Epidermal melanocyte (primary cell): ENCODE data around the gene GRIFIN.

ENCODE experiments used
- DNase-seq: peaks from one replicate; pipeline ENCODE4 v3.0.0; 2011; ENCODE audit warnings: low spot score; ENCODE audit not compliant: insufficient read length

GRIFIN gene, protein sequence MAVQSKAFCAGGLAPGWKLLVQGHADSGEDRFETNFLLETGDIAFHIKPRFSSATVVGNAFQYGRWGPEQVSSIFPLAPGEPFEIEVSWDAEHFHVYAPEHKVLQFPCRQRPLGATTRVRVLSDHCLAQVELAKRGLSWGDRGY

DNA sequence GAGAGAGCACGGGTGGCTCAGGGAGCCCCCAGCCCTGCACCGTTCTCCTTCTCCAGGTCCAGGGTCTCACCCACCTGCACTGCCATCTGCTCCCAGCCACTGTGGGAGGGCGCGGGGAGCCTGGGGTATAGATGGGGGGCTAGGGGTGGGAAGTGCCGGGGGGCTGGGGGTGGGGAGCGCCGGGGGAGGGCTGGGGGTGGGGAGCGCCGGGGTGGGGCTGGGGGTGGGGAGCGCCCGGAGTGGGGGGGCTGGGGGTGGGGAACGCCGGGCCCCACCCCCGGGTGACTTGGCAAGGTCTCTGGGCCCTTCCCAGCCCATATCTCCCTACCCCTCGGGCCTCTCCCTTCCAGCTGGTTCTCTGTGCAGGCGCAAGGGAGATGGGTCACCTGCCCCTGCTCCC, at the start of gene GRIFIN:
TSS of gene GRIFIN (minus strand) at position 101 of the 400 bp plus-strand sequence. CDS start at position 86, 15 bp downstream.
- DNase-seq, result no peak

DNA sequence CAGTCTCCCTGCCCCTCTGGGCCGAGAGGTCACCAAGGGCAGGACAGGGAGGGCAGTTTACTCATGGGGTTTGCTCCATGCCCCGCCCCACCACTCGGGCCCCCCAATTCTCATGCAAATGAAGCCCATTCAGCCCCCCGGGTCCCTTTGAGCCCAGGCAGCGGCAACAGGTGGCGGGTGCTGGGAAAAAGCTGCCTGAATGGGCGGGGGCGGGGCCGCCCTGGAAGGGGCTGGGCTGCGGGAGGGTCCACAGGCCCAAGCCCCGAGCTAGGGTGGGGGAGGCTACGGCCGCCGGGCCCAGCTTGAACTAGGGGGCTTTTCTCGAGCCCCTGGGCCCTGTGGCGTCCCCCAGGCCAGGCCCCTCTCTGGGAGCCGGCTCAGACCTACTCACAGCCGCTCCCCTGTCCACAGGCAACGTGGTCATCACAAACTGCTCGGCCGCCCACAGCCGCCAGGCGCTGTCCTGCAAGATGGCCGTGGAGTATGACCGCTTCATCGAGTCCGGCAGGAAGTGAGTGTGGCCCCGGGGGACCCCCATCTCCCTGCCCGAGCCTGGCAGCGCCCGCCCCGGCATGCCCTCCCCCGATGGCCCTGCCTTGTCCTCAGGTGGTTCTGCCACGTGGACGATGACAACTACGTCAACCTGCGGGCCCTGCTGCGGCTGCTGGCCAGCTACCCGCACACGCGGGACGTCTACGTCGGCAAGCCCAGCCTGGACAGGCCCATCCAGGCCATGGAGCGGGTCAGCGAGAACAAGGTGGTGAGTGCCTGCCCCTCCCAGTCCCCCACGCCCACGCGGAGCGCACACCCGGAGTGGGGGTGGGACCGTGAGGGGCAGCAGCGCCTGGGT, 48.8 kb upstream of the GRIFIN start:
- no peak for DNase-seq

DNA sequence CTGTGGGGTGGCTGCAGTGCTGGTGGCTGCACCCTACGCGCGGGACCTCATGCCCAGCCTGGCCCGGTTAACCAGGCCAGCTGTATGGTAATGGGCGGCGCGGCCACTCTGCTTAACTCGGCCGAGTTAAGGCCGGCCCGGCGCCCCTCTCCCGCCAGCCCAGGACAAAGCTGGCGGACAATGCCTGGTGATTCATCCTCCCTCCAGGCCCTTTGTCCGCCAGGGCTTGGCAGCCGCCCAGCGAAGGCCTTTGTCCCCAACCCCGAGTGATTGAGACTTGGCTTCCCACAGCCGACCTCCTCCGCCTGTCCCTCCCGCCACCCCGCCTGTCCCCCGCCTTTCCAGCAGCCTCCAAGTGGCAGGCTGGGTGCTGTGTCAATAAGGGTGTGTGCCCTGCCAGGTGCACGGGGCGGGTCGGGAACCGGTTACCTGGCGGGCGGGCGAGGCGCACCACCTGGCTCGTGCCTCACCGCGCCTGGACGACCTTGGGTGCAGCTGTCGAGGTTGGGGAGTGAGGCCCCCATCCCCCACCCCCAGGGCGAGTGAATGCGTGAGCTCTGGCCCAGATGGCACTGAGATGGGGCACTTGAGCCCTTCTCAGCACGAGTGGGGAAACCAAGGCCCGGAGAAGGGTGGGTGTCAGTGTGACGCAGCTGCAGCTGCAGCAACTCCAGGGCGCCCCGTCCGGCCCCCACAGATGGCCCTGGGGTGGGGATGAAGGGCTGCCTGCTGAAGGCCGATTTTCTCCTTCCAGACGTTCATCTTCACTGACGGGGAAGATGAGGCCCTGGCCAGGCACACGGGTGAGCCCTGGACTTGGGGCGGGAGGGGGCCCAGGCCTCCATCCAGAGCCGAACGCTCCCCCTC, 48.0 kb upstream of the GRIFIN start:
- no peak for DNase-seq

DNA sequence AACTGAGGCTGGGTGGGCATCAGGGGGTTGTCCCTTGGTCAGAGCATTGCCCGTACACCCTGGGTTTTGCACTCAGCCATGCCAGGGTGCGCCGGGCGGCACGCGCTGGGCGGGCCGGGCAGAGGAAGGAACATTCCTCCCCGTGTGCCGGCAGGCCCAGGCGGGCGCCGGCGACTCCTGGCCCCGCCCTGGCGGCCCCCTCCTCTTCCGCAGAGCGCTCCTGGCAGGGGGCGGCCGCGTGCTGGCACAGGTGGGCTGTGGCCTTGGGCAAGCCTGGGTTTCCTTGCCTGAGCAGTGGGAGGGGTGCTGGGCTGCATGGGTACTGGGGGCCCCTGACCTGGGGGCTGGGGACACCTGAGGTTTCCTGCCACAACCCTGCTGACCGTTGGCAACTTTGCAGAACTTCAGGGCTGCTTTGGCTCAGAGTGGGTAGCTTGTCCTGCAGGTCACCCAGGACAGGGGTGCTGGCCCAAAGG, 47.3 kb upstream of the GRIFIN start:
- no peak for DNase-seq

DNA sequence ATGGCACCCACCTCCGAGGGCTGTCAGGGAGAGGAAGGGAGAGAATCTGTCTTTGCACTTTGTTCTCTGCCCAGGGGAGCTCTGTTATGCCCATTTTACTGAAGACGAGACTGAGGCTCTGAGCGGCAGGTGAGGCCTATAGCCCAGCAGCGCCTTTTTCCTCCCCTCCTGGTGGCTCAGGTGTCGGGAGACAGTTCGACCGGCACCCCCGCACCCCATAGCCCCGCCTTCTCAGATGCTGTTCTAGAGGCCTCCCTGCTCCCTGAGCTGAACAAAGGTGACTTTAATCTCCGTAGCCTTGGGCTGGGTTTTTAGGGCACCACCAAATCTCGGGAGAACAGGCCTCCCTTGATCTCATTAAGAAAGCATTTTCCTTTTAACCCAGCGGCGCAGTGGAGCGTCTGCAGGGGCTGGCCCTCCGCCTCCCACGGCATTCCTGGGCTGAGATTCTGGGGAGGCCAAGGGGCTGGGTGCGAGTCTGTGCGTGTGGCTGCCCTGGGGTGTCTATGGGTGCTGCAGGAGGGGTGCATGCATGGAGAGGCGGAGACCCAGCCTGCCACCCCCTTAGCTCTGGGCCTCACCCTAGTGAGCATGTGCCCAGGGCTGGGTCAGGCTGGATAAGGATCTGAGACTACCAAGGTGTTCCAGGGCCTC, 46.7 kb upstream of the GRIFIN start:
- DNase-seq, result peak; percentile 88

DNA sequence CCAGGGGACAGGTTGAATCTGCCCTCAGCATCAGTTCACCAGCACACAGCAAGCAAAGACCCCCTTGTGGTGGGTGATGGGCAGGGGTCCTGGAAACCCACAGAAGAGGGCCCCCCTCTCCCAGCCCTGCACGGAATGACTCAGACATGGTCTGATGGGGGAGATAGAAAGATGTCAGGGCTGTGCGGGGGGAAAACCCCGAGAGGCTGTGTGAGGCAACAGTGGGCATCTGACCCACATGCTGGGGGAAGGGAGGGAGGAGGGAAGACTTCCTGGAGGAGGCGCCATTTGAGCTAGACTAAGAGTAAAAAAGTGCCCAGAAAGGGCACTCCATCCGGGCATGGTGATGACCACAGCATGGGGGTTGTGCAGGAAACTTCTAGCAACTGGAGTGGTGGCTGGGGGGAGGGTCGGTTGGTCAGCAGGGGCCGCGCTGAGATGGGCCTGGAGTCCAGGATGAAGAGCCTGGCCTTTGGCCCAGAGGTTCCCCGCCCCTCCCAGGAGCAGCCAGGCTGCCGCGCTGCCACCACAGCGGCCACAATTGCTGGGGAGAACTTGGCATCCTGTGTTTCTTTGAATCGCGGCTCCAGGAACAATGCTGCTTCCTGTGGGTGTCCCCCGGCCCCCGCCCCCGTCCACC, 45.9 kb upstream of the GRIFIN start:
- no peak for DNase-seq

DNA sequence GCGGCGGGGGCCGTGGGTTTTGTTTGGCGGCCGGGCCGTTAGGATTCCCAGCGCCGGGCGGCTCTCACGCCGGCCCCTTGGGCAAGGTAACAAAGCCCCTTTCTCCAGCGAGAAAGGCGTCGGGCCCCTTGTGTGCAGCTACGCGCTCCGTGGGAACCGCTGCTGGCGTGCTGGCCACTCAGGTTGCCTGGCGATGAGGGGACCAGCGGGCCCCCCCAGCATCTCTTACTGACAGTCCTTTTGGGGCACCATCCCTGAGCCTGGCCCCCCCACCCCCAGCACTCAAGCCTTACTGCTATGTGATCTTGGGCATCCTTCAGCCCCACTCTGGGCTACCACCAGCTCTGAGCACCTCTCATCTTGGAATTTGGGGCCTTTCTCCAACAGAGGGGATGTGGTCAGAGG, 45.1 kb upstream of the GRIFIN start:
- no peak for DNase-seq

DNA sequence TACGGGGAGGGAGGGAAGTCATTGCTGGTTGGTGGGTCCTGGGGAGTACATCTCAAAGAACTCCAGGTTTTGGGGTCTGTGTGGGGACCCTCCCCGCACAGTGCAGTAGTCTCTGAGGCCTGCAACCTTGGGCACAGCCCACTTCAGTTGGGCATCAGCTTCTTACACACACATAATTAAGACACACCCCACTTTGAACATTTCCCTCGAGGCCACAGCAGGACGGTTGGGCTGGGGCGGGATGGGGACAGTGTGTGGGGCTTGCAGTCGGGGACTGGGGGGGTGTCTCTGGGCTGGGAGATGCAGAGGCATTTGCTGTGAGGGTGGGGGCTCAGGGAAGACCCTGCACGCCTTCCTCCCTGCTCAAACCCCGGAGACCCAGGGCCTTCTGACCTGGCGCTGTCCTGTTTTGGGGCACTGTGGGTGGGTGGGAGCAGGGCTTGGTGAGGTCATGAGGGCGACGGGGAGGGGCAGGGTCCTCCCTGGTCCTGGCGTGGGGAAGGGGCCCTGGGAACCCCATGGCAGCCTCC, 44.6 kb upstream of the GRIFIN start:
- no peak for DNase-seq

DNA sequence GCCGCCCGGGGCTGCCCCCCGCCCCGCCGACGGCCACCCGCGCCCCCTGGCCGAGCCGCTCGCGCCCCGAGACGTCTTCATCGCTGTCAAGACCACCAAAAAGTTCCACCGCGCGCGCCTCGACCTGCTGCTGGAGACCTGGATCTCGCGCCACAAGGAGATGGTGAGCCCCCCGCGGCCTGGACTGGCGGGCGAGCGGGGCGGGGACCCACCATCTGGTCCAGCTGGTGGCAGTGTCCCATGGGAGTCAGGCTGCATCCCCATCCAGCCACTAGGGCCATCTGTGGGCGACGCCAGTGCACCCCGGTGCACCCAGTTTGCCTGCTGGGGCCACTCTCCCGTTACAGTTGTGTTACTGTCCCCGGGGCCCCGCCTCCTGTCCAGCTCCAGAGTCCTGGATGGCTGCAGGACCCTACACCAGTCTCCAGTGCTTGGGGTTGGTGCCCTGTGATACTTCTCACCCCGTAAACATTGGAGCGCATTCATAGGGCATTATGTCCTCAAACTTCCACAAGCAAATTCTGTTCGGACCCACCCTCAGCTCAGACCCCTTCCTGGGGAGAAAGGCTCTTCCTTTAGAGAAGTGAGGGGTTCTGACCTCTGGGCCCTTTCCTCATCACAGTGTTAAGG, 44.0 kb upstream of the GRIFIN start:
- DNase-seq, result no peak

DNA sequence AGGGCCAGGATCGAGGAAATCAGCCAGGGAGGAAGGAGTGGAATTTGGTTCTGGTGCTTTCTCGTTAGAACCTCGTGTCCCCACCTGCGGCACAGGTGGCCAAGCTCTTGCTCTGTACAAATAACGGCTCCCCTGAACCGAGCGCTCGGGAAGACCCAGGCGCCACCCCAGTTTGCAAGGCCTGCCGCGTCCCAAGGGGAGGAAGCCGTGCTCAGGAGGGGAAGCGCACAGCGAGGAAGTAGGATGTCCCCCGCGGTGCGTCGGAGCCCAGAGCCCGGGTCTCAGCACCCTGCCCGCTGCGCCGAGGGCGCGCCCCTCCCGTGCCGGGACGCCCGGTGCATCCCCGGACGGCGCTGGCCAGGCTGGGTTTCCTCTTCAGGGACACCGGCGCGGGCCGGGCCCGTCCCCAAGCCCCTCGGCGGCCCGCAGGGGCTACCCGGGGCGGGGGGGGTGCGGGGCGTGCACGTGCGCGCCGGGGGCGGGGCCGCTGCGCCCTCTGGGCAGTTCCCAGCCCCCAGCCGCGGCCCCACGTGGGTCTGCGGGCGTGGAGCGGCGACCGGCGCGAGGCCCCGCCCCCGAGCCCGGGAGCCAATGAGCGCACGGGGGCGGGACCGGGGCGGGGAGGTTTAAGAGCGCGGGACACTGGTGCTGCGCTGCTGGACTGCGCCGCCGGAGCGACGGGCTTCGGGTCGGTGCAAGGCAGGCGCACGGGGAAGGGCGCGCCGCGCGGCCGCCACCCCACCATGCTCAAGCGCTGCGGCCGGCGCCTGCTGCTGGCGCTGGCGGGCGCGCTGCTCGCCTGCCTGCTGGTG, 43.1 kb upstream of the GRIFIN start, which contains the start of gene LFNG:
TSS of gene LFNG (plus strand) at position 656 of the 812 bp plus-strand sequence. CDS start at position 744, 88 bp downstream.
- peak; percentile 96 for DNase-seq

DNA sequence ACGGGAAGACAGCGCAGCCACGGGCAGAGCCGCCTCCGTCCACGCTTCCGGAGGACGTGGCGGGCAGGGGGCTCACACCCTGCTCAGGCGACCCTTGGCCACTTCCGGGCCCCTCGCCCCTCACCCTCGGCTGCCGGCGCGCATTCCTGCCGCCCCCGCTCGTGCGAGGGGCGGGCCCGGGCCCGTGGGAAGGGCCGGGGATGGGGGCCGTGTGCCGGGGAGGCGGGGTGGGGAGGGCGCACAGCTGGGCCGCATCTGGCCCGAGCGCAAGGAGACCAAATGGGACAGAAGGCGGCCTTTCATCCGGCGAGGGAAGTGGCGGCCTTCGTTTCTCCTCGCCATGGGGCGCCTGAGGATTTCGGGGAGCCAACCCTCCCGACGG, 42.5 kb upstream of the GRIFIN start:
- no peak for DNase-seq

DNA sequence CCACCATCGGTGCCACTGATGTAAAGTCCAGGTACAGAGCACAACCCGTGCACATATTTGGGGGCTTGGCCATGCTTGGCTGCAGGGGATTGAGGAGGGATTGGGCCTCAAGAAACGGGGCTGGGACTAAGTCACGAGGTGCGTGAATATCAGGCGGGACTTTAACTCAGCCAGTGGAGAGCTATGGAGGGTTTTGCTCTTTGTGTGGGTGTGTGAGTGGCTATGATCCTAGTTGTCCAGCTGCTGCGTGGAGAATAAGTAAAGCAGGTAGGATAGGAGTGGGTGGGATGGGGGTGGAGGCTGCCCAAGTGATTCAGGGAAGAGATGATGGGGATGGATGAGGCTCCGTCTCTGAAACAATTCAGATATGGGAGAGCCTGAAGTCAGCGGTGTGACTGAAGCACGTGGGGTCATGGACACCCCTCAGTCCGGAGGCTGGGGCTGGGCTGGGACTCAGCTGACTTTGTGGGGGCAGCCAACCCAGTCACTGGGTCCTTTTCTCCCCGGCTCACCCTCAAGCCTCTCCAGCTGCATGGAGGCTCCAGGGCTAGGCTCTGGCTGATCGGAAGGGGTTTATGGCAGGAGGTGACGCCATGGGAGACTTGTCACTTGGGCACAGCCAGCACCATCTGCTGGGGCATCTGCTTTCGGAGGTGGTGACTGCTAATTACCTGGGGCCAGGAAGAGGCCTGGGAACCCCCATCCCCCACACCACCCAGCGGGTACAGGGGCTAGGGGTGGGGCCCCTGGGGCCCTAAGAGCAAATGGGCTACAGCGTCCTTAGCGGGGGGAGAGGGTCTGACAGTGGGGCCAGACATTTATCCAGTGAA, 41.7 kb upstream of the GRIFIN start:
- DNase-seq, result no peak

DNA sequence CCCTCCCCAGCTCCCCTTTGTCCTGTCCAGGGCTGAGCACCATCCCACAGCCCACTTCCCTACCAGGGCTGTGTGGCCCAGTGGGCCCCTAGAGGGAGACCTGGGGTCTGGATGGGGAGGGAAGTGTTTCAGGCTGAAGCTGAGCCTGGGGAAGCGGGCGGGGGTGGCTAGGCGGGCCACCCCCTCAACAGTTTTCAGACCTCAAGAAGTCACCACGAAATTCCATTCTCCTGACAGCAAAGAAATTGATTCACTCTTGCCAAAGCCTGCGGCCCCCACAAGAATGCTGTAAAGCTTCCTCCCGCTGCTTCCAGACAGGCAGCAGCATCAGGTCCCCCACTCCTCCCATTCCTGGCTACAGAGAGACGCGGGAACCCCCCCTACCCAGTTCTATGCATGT, 40.8 kb upstream of the GRIFIN start:
- peak; percentile 78 for DNase-seq

DNA sequence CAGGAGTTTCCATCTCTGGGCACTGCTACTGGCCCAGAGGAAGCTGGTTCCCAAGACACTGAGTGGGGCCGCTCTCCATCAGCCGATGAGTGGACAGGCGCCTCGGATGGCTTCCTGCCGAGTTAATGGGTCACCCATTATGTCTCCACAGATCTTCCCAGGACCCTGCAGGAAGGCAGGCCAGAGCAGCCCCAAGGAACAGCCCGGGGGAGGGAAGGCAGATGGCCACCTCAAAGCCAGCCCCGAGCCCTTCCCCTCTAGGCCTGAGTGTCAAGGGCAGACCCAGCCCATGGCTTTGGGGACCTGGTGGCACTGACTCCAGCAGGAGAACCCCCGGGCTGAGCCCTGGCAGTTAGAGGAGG, 40.0 kb upstream of the GRIFIN start:
- DNase-seq, result no peak

DNA sequence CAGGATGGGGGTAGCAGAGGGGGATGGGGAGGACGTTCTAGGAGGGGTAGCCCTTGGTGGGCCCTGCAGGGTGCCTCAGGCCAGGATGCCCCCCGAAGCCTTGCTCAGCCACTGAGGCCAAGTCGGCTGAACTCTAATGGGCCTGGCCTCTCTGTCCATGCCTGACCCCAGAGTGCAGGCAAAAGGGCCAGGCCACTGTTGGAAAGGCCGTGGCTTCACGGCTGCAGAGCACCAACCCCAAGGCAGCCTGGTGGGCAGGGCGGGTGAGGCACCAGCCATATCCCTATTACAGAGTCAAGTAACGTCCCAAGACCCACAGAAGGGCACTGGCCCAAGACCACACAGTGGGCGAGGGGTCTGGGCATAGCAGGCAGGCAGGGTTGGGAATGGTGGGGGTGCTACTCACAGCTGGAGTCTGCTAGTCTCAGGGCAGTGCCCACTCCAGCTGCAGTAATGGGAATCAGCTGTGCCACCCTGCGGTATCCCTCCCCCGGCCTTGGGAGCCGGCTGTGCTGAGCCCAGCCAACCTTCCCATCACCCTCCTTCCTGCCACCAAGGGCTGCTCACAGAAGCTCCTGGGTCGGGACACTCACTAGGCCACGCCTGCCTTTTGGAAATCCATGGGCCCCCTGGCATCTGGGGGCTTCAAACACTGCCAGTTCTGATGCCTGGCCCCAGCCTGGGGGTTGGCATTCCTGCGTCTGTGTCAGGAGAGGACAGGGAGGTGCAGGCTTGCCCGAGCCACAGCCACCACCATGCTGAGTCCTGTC, 39.4 kb upstream of the GRIFIN start:
- DNase-seq, result no peak

DNA sequence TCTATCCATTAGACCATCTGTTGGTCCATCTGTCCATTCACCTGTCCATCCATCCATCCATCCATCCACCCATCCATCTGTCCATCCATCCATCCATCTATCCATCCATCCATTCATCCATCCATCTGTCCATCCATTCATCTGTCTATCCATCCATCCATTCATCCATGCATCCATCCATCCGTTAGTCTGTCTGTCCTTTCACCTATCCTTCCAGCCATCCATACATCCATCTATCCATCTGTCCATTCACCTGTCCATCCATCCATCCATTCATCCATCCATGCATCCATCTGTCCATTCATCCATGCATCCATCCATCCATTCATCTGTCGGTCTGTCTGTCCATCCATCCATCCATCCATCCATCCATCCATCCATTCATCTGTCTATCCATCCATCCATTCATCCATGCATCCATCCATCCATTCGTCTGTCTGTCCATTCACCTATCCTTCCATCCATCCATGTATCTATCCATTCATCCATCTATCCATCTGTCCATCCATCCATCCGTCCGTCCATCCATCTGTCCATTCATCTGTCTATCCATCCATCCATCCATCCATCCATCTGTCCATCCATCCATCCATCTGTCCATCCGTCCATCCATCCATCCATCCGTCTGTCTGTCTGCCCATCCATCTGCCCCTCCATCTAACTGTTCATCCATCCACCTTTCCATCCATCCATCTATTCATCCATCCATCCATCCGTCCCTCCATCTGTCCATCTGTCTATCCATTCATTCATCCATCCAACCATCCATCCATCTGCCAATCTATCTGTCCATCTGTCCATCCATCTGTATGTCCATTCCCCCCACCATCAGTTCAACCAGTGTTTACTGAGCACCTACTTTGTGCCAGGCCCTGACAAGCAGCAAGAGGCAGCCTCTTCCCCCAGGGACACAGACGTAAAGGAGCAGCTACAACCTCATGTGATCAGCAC, 38.5 kb upstream of the GRIFIN start:
- no peak for DNase-seq

DNA sequence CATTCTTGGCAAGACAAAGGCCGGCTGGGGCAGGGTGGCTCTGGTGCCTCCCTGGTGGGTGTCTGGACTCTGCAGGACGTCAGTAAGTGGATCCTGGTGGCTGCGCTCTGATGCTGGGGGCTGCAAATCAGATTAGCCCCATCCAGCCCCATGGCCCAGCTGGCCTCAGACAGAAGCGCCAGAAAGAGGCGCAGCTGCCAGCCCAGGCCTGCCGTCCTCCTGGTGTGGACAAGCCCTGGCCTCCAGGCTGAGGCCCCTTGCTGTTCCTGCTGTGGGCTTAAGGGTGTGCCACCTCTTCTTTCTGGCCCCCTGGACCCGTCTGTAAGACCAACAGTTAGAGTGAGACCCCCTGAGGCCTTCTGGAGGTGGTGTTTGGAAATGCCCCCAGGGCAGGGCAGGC, 37.5 kb upstream of the GRIFIN start:
- DNase-seq, result no peak
